Measurements from ENCODE around the gene ANKRD11.

The ANKRD11 gene

DNA sequence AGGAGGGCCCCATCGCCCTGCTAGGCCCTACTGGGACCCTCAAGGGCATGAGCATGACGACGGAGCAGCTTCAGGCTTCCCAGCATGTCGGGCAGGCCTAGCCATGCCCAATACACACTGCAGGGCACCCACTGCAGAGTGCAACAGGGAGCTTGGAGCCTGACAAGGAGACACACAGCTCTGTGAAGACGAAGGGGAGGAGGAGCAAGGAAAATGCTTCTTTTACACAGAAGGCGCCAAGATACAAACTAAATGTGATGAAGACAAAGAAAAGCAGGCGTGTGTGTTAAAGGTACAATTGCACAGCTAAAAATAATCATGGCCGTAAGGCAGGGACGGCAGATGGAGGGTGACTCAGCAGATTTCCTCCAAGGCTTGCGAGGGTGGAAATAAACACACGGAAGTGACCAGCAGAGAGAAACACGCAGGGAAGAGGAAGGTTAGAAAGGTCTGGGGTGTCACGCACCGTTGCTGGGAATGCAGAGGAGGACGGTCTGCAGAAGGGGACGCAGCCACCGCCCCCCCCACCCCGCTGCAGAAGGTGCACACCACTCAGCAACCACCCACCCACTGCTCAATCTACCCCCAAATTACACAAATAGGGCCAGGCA lies 164.4 kb downstream of the ANKRD11 start:
- ChIA-PET POLR2A (no interaction called here), CTCF (interaction anchor here (1.5 kb wide), 1 partner anchor 21 kb away, joined by 3 read pairs; no protein-coding TSS in a partner anchor)
- peak; percentile 69 for DNase-seq (ENCODE audit: extremely low spot score)
- TF ChIP-seq CTCF (IDR thresholded peaks at IDR 0.05; ENCODE audit: control extremely low read depth, extremely low read depth, low read depth, missing control alignments), result no peak

DNA sequence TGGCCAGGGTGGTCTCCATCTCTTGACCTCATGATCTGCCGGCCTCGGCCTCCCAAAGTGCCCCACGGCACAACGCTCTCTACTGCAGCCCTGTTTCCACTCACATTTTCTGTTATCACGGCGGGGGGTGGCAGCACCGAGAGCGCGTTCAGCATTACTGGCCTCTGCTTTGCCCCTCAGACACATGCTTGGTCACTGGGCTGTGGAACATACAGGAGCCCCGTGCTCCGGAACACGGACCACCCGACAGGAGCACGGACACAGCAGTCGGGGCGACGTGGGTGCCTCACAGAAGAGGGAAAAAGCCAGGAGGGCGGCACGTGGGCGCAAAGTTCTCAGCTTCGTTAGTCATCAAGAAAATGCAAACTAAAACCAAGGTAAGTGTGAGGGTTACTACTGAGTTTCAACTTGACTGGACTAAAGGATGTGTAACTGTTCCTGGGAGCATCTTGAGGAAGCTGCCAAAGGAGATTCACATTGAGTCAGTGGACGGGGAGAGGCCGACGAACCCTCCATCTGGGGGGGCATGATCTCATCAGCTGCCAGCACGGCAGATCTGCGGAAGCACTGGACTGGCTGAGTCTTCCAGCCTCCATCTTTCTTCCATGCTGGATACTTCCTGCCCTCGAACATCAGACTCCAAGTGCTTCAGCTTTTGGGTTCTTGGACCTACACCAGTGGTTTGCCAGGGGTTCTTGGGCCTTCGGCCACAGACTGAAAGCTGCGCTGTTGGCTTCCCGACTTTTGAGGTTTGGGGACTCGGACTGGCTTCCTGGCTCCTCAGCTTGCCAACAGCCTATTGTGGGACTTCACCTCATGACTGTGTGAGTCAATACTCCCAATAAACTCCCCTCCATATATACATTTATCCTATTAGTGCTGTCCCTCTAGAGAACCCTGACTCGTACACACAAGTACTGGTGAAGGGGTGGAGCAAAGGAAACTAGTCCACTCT lies 166.0 kb downstream of the ANKRD11 start:
- peak; percentile 79 for DNase-seq (ENCODE audit: extremely low spot score)
- no peak for TF ChIP-seq CTCF (IDR thresholded peaks at IDR 0.05; ENCODE audit: control extremely low read depth, extremely low read depth, low read depth, missing control alignments)
- ChIA-PET POLR2A (no interaction called here), CTCF (interaction anchor here (0.7 to 1.5 kb wide), 4 partner anchors 9 to 34 kb away, joined by 3 to 9 read pairs (median 3); no protein-coding TSS in a partner anchor)

DNA sequence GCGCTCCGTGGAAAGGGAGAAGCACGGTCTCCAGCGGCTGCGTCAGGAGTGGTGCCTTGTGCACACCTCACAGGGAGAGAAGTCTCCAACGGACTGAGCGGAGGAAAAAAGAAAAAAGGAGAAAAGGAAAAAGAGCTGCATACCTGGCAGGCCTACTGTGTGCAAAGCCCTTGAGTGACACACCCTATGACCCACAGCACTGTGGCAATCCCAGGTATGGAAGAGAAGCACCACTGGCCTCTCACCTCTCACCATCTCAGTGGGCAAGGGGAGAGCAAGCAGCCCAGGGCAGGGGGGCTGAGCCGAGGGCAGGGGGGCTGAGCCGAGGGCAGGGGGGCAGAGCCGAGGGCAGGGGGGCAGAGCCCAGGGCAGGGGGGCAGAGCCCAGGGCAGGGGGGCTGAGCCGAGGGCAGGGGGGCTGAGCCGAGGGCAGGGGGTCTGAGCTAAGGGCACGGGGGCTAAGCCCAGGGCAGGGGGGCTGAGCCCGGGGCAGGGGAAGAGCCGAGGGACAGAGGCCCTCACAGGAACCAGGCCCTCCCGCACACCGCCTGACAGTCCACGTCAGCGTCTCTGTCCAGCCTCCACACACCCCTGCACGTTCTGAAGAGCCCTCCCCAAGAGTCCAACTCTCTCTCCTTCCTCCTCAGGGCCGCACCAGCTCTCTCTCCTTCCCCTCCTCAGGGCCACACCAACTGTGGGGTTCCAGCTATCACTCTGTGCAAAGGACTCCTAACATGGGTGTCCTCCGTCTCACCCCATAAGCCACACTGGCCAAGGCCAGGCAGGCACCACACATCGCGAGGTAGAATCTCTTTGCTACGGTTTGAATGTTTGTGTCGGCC lies 167.0 kb downstream of the ANKRD11 start:
- POLR2A ChIA-PET, result no interaction called here
- no peak for TF ChIP-seq CTCF (IDR thresholded peaks at IDR 0.05; ENCODE audit: control extremely low read depth, extremely low read depth, low read depth, missing control alignments)
- no peak for DNase-seq (ENCODE audit: extremely low spot score)
- CTCF ChIA-PET, result interaction anchor here (0.9 to 1.5 kb wide), 3 partner anchors 8 to 51 kb away, joined by 3 to 9 read pairs (median 3); no protein-coding TSS in a partner anchor

DNA sequence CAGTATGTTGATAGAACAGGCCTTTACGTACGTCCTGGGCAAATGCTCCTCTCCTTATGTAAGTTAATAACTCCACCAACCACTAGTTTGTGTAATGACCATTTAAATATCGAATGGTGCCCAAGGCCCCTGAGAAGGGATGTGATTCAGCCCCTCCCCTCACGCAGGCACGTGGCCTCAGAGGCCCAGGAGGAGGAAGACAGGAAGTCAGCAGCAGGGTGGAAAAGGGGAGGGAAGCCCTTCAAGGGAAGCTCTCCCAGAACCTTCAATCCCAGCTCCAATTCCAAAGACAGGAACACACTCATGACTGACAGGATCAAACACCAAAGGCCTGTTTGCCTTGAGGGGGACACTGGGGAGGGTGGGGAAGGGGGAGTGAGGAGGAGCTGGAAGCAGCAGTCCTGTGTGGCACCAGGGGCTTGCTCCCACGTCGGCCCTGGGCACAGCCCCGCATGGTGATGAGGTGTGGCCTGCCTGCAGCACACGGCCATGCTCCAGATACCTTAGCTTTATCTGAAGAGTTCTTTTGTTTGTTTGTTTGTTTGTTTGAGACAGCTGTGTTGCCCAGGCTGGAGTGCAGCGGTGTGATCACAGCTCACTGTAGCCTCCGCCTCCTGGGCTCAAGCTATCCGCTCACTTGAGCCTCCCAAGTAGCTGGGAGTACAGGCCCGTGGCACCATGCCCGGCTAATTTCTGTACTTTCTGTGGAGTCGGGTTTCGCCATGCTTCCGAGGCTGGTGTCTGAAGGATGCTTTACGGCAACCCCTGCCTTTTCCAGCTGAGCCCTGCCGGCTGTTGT lies 167.8 kb downstream of the ANKRD11 start:
- TF ChIP-seq CTCF (IDR thresholded peaks at IDR 0.05; ENCODE audit: control extremely low read depth, extremely low read depth, low read depth, missing control alignments), result no peak
- no peak for DNase-seq (ENCODE audit: extremely low spot score)
- ChIA-PET POLR2A (interaction anchor here (0.6 kb wide), 1 partner anchor 166 kb away, joined by 4 read pairs; no protein-coding TSS in a partner anchor), CTCF (interaction anchor here (0.9 kb wide), 1 partner anchor 52 kb away, joined by 3 read pairs; no protein-coding TSS in a partner anchor)

GRCh38 chr16:89320782-89321501 lies 169.4 kb downstream of the ANKRD11 start:
- TF ChIP-seq CTCF (IDR thresholded peaks at IDR 0.05; ENCODE audit: control extremely low read depth, extremely low read depth, low read depth, missing control alignments), result no peak
- DNase-seq (ENCODE audit: extremely low spot score), result no peak
- ChIA-PET POLR2A (no interaction called here), CTCF (interaction anchor here (1.4 kb wide), 1 partner anchor 28 kb away, joined by 3 read pairs; no protein-coding TSS in a partner anchor)
